ENCODE results near the gene ABI1.
"Not testable (repeated sequence)": the region's sequence is repeated elsewhere in the genome, so short reads cannot be mapped to it uniquely, and the experiment has no call there.

ABI1 gene

DNA sequence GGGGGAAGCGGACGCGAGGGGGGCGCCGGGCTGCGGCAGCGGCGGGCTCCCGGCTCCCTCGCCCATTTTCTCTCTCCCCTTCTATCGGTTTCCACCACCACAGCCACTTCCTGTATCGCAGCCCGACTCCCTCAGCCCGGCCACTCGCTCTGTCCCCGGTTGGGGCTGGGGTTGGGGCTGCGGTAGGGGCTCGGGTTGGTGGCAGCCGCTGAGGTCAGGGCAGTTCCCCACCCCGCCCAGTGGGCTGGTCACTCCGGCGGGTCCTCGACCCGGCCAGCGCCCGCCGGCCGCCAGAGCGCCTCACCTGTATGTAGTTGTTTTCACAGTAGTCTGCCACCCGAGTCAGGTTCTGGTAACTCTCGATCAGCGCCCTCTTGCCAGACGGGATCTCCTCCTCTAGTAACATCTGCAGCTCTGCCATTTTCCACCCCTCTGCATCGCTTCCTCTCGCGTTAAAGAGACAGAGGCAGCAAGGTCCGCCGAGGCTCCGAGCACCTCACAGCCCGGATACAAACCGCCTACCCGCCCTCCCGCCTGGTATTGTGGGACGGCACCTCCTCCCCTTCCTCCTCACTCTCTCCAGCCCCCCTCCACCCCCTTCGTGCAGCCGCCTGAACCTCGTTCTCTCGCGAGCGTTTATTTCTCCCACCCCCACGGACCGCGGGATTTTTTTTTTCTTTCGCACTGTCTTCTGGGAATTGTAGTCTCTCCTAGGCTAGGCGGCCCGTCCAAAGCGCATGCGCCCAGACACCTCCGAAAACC lies at the start of gene ABI1:
TSS of gene ABI1 (minus strand) at position 516 of the 762 bp plus-strand sequence. CDS start at position 421, 95 bp downstream.
- no peaks in the 10 kb centered on the region for H3K36me3 ChIP-seq (replicated peaks; ENCODE audit: insufficient read depth, low read length)
- peaks cover 51% of the 10 kb centered on the region for H3K79me2 ChIP-seq (ENCODE audit: low read length)
- no peaks in the 10 kb centered on the region for H3K9me3 ChIP-seq (replicated peaks; ENCODE audit: insufficient read depth, low read length)
- TF ChIP-seq EZH2phosphoT487 (IDR thresholded peaks at IDR 0.05; ENCODE audit: low read length) (no peak), EZH2 (optimal IDR thresholded peaks at IDR 0.05; ENCODE audit: low read depth, low read length) (no peak)
- TF ChIP-seq, protein P1, sequence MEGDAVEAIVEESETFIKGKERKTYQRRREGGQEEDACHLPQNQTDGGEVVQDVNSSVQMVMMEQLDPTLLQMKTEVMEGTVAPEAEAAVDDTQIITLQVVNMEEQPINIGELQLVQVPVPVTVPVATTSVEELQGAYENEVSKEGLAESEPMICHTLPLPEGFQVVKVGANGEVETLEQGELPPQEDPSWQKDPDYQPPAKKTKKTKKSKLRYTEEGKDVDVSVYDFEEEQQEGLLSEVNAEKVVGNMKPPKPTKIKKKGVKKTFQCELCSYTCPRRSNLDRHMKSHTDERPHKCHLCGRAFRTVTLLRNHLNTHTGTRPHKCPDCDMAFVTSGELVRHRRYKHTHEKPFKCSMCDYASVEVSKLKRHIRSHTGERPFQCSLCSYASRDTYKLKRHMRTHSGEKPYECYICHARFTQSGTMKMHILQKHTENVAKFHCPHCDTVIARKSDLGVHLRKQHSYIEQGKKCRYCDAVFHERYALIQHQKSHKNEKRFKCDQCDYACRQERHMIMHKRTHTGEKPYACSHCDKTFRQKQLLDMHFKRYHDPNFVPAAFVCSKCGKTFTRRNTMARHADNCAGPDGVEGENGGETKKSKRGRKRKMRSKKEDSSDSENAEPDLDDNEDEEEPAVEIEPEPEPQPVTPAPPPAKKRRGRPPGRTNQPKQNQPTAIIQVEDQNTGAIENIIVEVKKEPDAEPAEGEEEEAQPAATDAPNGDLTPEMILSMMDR (IDR thresholded peaks at IDR 0.05; ENCODE audit: low read length) = no peak
- peaks cover 13% of the 10 kb centered on the region for H3K4me1 ChIP-seq (ENCODE audit: low read length)
- H3K27ac ChIP-seq (ENCODE audit: low read length) = peak within 1 kb of the TSS; percentile 95
- H3K9ac ChIP-seq (ENCODE audit: low read length) = peak within 1 kb of the TSS; percentile 89
- peak; percentile 99 for DNase-seq
- H2AFZ ChIP-seq (ENCODE audit: low read length) = peak within 1 kb of the TSS; percentile 80
- no peaks in the 10 kb centered on the region for H3K27me3 ChIP-seq (replicated peaks; ENCODE audit: insufficient read depth, low read length)
- no peaks in the 10 kb centered on the region for H3K9me2 ChIP-seq (replicated peaks; ENCODE audit: insufficient read depth, low read length)
- peak within 1 kb of the TSS; percentile 72 for H3K4me2 ChIP-seq (ENCODE audit: low read depth, low read length)
- peaks cover 30% of the 10 kb centered on the region for H3F3A ChIP-seq (ENCODE audit: insufficient read depth, low read length)
- peaks cover 13% of the 10 kb centered on the region; the same call in 1 of the 2 replicates for H4K20me1 ChIP-seq (ENCODE audit: insufficient read depth, low read length)
- peak within 1 kb of the TSS; percentile 92 for H3K4me3 ChIP-seq (ENCODE audit: low read length)

DNA sequence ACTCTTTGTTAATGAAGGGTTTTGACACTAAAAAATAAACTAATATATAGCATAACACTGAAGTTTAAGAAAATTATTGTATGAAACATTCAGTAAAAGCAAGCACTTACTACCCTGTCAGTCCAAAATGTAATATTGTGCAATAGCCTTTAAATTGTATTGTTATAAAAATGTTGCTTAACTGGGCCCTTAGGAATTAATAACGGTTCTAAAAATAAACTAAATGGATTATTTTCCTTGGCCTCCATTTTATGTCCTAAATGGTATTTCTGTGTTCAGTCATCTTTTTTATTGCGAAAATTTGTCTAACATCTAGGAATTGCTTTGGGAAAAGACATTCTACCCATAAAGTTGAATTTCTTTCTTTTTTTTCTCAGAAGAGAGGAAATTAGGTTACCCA lies 49.0 kb upstream of the ABI1 start:
- Histone ChIP-seq H3K36me3 (replicated peaks; ENCODE audit: insufficient read depth, low read length) (no peaks in the 10 kb centered on the region), H3K4me1 (ENCODE audit: low read length) (no peaks in the 10 kb centered on the region), H3K9ac (ENCODE audit: low read length) (no peak overlapping the region), H2AFZ (ENCODE audit: low read length) (no peak overlapping the region), H4K20me1 (ENCODE audit: insufficient read depth, low read length) (no peaks in the 10 kb centered on the region), H3K9me2 (replicated peaks; ENCODE audit: insufficient read depth, low read length) (no peaks in the 10 kb centered on the region), H3K4me3 (ENCODE audit: low read length) (no peak overlapping the region), H3F3A (ENCODE audit: insufficient read depth, low read length) (no peaks in the 10 kb centered on the region), H3K27ac (ENCODE audit: low read length) (no peak overlapping the region), H3K9me3 (replicated peaks; ENCODE audit: insufficient read depth, low read length) (no peaks in the 10 kb centered on the region), H3K27me3 (replicated peaks; ENCODE audit: insufficient read depth, low read length) (no peaks in the 10 kb centered on the region), H3K4me2 (ENCODE audit: low read depth, low read length) (no peak overlapping the region), H3K79me2 (ENCODE audit: low read length) (no peaks in the 10 kb centered on the region)
- TF ChIP-seq, protein P1 (IDR thresholded peaks at IDR 0.05; ENCODE audit: low read length) = no peak
- TF ChIP-seq EZH2phosphoT487 (IDR thresholded peaks at IDR 0.05; ENCODE audit: low read length) (no peak), EZH2 (optimal IDR thresholded peaks at IDR 0.05; ENCODE audit: low read depth, low read length) (no peak)
- DNase-seq = no peak

DNA sequence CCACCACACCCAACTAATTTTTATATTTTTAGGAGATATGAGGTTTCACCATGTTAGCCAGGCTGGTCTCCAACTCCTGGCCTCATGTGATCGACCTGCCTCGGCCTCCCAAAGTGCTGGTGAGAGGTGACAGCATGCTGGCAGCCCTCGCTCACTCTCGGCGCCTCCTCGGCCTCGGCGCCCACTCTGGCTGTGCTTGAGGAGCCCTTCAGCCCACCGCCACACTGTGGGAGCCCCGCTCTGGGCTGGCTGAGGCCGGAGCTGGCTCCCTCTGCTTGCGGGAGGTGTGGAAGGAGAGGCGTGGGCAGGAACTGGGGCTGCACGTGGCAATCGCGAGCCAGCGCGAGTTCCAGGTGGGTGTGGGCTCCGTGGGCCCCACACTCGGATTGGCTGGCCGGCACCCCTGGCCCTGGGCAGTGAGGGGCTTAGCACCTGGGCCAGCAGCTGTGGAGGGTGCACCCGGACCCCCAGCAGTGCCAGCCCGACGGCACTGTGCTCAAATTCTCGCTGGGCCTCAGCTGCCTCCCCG lies 44.6 kb upstream of the ABI1 start:
- H3K36me3 ChIP-seq (replicated peaks; ENCODE audit: insufficient read depth, low read length); H3K4me2 ChIP-seq (ENCODE audit: low read depth, low read length); H4K20me1 ChIP-seq (ENCODE audit: insufficient read depth, low read length); H3K9me2 ChIP-seq (replicated peaks; ENCODE audit: insufficient read depth, low read length); H3K9me3 ChIP-seq (replicated peaks; ENCODE audit: insufficient read depth, low read length); H3K4me3 ChIP-seq (ENCODE audit: low read length); H2AFZ ChIP-seq (ENCODE audit: low read length); H3F3A ChIP-seq (ENCODE audit: insufficient read depth, low read length); H3K27ac ChIP-seq (ENCODE audit: low read length); DNase-seq; H3K4me1 ChIP-seq (ENCODE audit: low read length); H3K79me2 ChIP-seq (ENCODE audit: low read length); H3K27me3 ChIP-seq (replicated peaks; ENCODE audit: insufficient read depth, low read length); H3K9ac ChIP-seq (ENCODE audit: low read length): not testable (repeated sequence)
